Ovary (tissue), 3 donors: ENCODE results near the gene HKDC1.

ENCODE experiments used
- CTCF ChIP-seq, 3 donors: fragments of 450-650 bp in 2 of 3; fragments of 200-600 bp in 1 of 3; IDR thresholded peaks; one replicate each; pipeline versions ENCODE4 v1.5.1 to v1.8.0; 2016 to 2022; ENCODE audit warnings: antibody characterized with exemption in 3 of 3, mild to moderate bottlenecking in 1 of 3
- EP300 ChIP-seq: sonication (generic); formaldehyde crosslinking; IDR thresholded peaks from one replicate; pipeline ENCODE4 v1.6.1; 2017; ENCODE audit warnings: antibody characterized with exemption
- POLR2A ChIP-seq: fragments of 450-650 bp; IDR thresholded peaks from one replicate; pipeline ENCODE4 v1.6.1; 2017; ENCODE audit warnings: antibody characterized with exemption, mild to moderate bottlenecking, moderate library complexity
- donor health status: DM: no; HTN: no; CAD: no.

GRCh38 chr10:69201045-69201444, 19.1 kb upstream of the HKDC1 start:
- TF ChIP-seq CTCF (IDR thresholded peaks at IDR 0.05) (no peak), EP300 (no peak), POLR2A (no peak)
